ENCODE measurements around the gene ST14.
"Not testable (repeated sequence)": the region's sequence is repeated elsewhere in the genome, so short reads cannot be mapped to it uniquely, and the experiment has no call there.

Gene ST14

GRCh38 chr11:130213979-130214281 is 54.3 kb downstream of the ST14 start:
- no peak for DNase-seq
- in situ Hi-C loops (cut with MboI; ENCODE audit: low pct_unique_long_range_greater_than_20kb, low sequenced_read_pairs): loop anchor here (10.0 to 25.0 kb wide), 2 partner anchors 211 to 648 kb away; partner anchors contain the start of gene ADAMTS8

DNA sequence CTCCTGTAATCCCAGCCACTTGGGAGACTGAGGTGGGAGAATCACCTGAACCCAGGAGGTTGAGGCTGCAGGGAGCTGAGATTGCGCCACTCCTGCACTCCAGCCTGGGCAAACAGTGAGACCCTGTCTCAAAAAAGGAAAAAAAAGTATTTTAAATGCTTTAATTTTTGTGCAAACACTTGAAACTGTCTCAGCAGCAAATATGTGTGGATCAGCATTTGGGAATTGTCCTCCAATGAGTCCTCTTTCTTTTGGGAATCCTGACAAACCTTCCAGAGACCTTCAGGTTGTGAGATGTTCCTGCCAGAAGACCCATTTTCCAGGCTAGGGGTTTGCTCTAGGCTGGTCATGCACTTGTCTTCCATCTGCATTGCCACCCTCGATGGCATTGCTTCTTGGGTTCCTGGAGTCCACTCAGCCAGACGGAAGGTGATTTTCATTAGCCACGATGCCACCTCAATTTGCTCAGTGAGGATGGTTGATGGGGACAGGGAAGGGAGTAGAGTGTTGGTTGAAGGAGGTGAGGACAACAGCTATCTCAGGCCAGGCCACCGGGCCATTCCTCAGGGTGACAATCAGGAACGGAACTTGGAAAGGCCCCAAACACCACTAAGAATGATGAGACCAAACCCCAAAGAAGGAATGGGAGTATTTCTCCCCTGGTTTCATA is 55.4 kb downstream of the ST14 start:
- in situ Hi-C loops (cut with MboI; ENCODE audit: low pct_unique_long_range_greater_than_20kb, low sequenced_read_pairs): loop anchor here (10.0 to 25.0 kb wide), 2 partner anchors 210 to 647 kb away; partner anchors contain the start of gene ADAMTS8
- no peak for DNase-seq

DNA sequence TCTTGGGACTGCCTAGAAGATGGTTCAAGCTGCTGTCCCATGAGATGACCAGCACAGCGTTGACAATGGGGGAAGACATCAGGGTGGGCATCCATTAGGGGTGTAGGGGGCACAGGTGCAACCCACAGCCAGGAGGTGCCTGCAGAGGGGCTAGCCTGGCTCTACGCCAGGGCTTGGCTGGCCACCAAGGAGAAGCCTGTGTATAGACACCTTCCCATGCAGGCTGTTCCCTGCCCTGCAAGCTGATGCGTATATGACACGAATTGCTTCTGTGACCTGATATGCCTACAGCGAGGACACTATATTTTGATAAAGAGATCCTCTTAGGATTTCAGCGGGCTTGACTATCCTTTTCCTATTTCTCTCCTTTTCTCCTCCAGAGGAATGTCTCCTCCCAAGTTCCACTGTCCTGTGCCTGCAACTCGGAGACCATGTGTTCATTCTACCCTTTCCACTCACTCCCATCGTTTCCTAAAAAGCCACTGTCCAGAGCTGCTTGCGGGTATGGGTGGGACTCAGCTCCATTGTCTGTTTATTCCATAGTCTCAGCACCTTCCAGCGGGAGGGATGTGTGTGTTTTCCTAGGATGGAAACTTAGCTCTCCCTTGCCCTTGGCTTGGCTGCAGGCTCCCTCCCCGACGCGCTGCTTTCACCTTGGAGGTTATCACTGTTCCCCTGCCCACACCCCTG is 56.1 kb downstream of the ST14 start:
- in situ Hi-C loops (cut with MboI; ENCODE audit: low pct_unique_long_range_greater_than_20kb, low sequenced_read_pairs): loop anchor here (10.0 to 25.0 kb wide), 2 partner anchors 209 to 647 kb away; partner anchors contain the start of gene ADAMTS8

GRCh38 chr11:130216221-130216550 is 56.6 kb downstream of the ST14 start:
- DNase-seq: no peak
- in situ Hi-C loops (cut with MboI; ENCODE audit: low pct_unique_long_range_greater_than_20kb, low sequenced_read_pairs): loop anchor here (10.0 to 25.0 kb wide), 2 partner anchors 209 to 646 kb away; partner anchors contain the start of gene ADAMTS8

More for the DNA sequence above, 56.1 kb downstream of the ST14 start:
- no peak for DNase-seq

GRCh38 chr11:130216591-130217132 is 57.1 kb downstream of the ST14 start:
- in situ Hi-C loops (cut with MboI; ENCODE audit: low pct_unique_long_range_greater_than_20kb, low sequenced_read_pairs): loop anchor here (10.0 to 25.0 kb wide), 2 partner anchors 208 to 646 kb away; partner anchors contain the start of gene ADAMTS8
- DNase-seq: no peak

DNA sequence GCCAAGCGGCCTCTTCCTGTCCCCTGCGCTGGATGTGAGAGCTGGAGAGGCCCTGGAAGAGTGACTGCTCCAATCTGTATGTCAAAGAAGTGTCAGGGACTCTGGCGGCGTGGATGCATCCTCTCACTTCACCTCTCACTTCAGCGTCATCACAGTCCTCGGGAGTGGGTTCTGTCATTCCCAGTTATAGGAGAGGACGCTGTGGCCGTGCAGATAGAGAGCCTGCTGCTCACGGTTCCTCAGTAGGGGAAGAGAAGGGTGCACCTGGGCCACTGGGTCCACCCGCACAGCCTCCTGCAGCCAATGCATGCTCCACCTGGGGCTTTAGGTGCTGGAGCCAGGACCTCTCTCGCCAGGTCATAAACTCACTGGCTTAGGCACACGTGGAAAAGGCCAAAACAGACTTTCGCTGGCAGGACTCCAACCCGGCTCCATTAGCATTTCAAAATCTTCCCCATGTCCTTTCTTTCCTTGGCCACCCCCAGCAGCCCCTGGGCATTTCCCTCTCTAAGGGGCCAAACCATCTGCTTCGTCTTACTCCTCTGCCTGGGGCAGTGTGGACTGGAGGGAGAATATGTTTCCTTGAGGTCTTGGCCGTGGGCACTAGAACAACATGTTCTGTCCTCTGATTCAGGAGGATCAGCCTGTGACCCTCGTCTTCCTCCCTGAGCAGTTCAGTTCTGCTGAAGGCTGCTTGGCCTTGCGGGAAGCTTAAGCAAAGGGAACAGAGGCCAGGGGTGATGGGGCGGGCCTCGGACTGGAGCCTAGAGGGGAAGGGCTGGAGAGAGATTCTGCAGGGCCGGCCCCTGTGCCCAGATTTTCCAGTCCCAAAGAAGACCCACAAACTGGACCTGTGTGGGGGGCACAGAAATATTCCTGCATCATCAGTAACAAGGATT is 57.8 kb downstream of the ST14 start:
- DNase-seq: no peak
- in situ Hi-C loops (cut with MboI; ENCODE audit: low pct_unique_long_range_greater_than_20kb, low sequenced_read_pairs): loop anchor here (10.0 to 25.0 kb wide), 2 partner anchors 207 to 645 kb away; partner anchors contain the start of gene ADAMTS8

GRCh38 chr11:130218501-130219070 is 59.0 kb downstream of the ST14 start:
- in situ Hi-C loops (cut with MboI; ENCODE audit: low pct_unique_long_range_greater_than_20kb, low sequenced_read_pairs): loop anchor here (10.0 to 25.0 kb wide), 2 partner anchors 206 to 644 kb away; partner anchors contain the start of gene ADAMTS8
- DNase-seq: no peak

DNA sequence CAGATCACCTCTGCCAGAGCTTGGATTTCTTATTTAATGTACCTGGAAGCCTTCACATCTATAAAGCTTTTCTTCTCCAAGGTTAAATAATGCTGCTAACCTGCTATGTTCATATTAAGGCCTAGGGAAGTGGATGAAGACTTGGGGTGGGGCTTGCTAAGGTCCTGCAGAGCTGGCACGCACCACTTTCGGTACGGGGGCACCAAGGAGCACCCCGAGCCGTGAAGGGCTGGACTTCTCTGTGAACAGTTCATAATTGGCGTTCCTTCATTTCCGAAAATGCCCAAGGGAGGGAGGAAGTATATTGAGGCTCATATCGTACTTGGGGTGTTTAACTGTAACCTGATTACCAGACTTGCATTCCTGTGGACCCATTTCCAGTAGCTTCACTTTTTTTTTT is 59.6 kb downstream of the ST14 start:
- DNase-seq: no peak
- in situ Hi-C loops (cut with MboI; ENCODE audit: low pct_unique_long_range_greater_than_20kb, low sequenced_read_pairs): loop anchor here (10.0 to 25.0 kb wide), 2 partner anchors 206 to 643 kb away; partner anchors contain the start of gene ADAMTS8

GRCh38 chr11:130220311-130221035 is 60.9 kb downstream of the ST14 start:
- in situ Hi-C loops (cut with MboI; ENCODE audit: low pct_unique_long_range_greater_than_20kb, low sequenced_read_pairs): loop anchor here (10.0 to 25.0 kb wide), 2 partner anchors 84 to 642 kb away; no protein-coding TSS in a partner anchor
- DNase-seq: no peak

- in situ Hi-C loops (cut with MboI; ENCODE audit: low pct_unique_long_range_greater_than_20kb, low sequenced_read_pairs): loop anchor here (10.0 to 25.0 kb wide), 2 partner anchors 81 to 639 kb away; no protein-coding TSS in a partner anchor
- no peak for DNase-seq
Observed at GRCh38 chr11:130223291-130223971, 63.8 kb downstream of the ST14 start.

DNA sequence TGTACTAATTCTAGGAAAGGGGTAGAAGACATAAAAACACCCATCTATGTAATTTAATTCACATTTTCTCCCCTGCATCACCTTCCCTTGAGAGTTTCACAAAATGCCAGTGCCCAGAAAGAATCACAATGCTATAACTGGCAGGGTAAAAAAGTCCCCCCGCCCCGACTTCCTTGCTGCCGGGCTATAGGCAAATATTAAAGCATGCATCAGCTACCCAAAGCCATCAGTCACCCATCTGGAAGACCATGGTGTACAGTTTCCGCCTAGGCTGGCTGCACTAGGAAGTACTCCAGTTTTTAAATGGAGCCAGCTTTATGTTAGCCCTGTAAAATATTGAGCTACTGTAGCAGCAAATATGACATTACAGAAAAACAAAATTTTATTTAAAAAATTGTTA is 67.8 kb downstream of the ST14 start:
- in situ Hi-C loops (cut with MboI; ENCODE audit: low pct_unique_long_range_greater_than_20kb, low sequenced_read_pairs): loop anchor here (10.0 kb wide), 1 partner anchor 77 kb away; no protein-coding TSS in a partner anchor

DNA sequence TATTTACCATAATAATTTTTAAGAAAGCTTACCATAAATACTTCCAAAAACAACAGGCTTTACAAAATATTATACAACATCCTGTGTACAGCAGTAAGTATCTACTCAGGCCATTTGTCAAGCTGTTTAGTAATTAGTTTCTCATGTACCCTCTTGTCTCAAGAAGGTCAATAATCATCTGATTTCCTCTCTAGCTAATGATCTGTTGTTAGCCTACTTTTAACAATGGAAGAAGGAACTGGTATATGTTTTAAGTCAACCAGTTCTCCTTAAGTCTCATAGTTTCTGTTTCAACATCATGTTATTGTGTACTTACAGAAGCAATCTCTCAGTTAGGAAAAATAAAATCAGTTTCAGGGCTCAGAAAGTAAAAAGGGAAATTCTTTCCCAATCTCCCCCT is 73.9 kb downstream of the ST14 start:
- not testable (repeated sequence) for DNase-seq

More for the DNA sequence above, 67.8 kb downstream of the ST14 start:
- no peak for DNase-seq

DNA sequence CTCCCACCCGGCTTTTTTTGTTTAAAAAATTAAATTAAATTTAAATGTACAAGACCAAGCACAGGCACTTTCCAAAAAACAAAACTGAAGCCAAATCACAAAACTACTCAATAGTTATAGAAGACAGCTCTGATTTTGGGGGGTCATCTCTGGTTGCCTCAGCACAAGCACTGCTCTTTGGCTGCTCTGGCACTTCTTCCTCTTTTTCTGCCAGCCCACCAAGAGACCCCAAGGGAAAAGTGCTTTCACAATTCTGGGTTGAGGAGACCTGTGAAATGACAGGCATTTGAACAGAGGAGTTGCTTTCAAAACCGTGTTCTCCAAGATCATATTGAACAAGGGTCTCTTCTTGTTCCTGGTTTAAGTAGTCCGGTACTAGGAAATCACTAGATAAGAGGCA is 74.3 kb downstream of the ST14 start:
- DNase-seq; in situ Hi-C loops (cut with MboI; ENCODE audit: low pct_unique_long_range_greater_than_20kb, low sequenced_read_pairs): not testable (repeated sequence)

More for the DNA sequence above, 73.9 kb downstream of the ST14 start:
- in situ Hi-C loops (cut with MboI; ENCODE audit: low pct_unique_long_range_greater_than_20kb, low sequenced_read_pairs): not testable (repeated sequence)

- in situ Hi-C loops (cut with MboI; ENCODE audit: low pct_unique_long_range_greater_than_20kb, low sequenced_read_pairs): no loop called here
- no peak for DNase-seq
Observed at GRCh38 chr11:130234315-130234714, 74.7 kb downstream of the ST14 start.

- DNase-seq: no peak
- in situ Hi-C loops (cut with MboI; ENCODE audit: low pct_unique_long_range_greater_than_20kb, low sequenced_read_pairs): no loop called here
Observed at GRCh38 chr11:130237282-130238006, 77.9 kb downstream of the ST14 start.

GRCh38 chr11:130241713-130242112 is 82.1 kb downstream of the ST14 start:
- in situ Hi-C loops (cut with MboI; ENCODE audit: low pct_unique_long_range_greater_than_20kb, low sequenced_read_pairs): no loop called here
- DNase-seq: no peak

GRCh38 chr11:130243816-130244215 is 84.2 kb downstream of the ST14 start:
- no peak for DNase-seq
- in situ Hi-C loops (cut with MboI; ENCODE audit: low pct_unique_long_range_greater_than_20kb, low sequenced_read_pairs): no loop called here
